Breast epithelium (tissue), 3 donors: ENCODE results near the gene PTPDC1.

Experiments
- CTCF ChIP-seq, 3 donors: fragments of 450-650 bp; IDR thresholded peaks; one replicate each; pipeline ENCODE4 v1.5.1; 2016 to 2017; ENCODE audit warnings: antibody characterized with exemption in 3 of 3, mild to moderate bottlenecking in 3 of 3, moderate library complexity in 3 of 3
- POLR2A ChIP-seq: fragments of 450-650 bp; IDR thresholded peaks from one replicate; pipeline ENCODE4 v1.6.1; 2016; ENCODE audit warnings: antibody characterized with exemption, mild to moderate bottlenecking, moderate library complexity
- POLR2AphosphoS5 ChIP-seq, 3 donors: sonication (generic); formaldehyde crosslinking; IDR thresholded peaks; one replicate each; pipeline ENCODE4 v1.6.1; 2017; ENCODE audit warnings: antibody characterized with exemption in 3 of 3

- TF ChIP-seq POLR2A: no peak
- peak in 2 of 3 donors; percentile 25 to 31 for TF ChIP-seq CTCF (IDR thresholded peaks at IDR 0.05)
- TF ChIP-seq POLR2AphosphoS5 (IDR thresholded peaks at IDR 0.05): peak; percentile 36 to 98 (median 90)
Observed at GRCh38 chr9:94135222-94135621, 51.0 kb downstream of the PTPDC1 start.
